Uterus (tissue), 4 donors: ENCODE data around the gene WHRN. TPM values are rescaled to one million over a fixed set of nuclear protein-coding genes. Genes with fewer than 3 reads are reported as not detected.

ENCODE experiments used
- DNase-seq, 2 donors: peaks; one replicate each; pipeline ENCODE4 v3.0.0-alpha.2; 2019 to 2020
- H3K27ac ChIP-seq, 2 donors: fragments of 200-600 bp; sonication (generic); 1 replicate in 1 of 2; 2 replicates in 1 of 2; pipeline ENCODE4 v1.5.1; 2016 to 2018
- H3K27me3 ChIP-seq, 2 donors: fragments of 200-600 bp; sonication (generic); one replicate each; pipeline ENCODE4 v1.5.1; 2018 to 2019; ENCODE audit warnings: control low read depth in 1 of 2
- H3K36me3 ChIP-seq, 2 donors: fragments of 200-600 bp; sonication (generic); one replicate each; pipeline ENCODE4 v1.5.1; 2019; ENCODE audit warnings: control low read depth in 1 of 2
- H3K4me1 ChIP-seq, 2 donors: fragments of 200-600 bp; sonication (generic); one replicate each; pipeline ENCODE4 v1.5.1; 2018 to 2019; ENCODE audit warnings: control low read depth in 1 of 2
- H3K4me3 ChIP-seq, 2 donors: fragments of 200-600 bp; sonication (generic); 1 replicate in 1 of 2; 2 replicates in 1 of 2; pipeline ENCODE4 v1.5.1; 2018 to 2019; ENCODE audit warnings: mild to moderate bottlenecking in 1 of 2
- H3K9me3 ChIP-seq, 2 donors: fragments of 200-600 bp; sonication (generic); one replicate each; pipeline ENCODE4 v1.5.1; 2019; ENCODE audit warnings: control low read depth in 1 of 2
- CTCF ChIP-seq, 4 experiments: fragments of 200-600 bp in 2 of 4; fragments of 450-650 bp in 2 of 4; sonication (generic) in 2 of 4; IDR thresholded peaks; one replicate each; pipeline ENCODE4 v1.5.1; 2016 to 2019; ENCODE audit warnings: antibody characterized with exemption in 4 of 4, mild to moderate bottlenecking in 2 of 4, moderate library complexity in 1 of 4
- POLR2A ChIP-seq, 2 donors: fragments of 450-650 bp; IDR thresholded peaks; one replicate each; pipeline ENCODE4 v1.6.1; 2016; ENCODE audit warnings: antibody characterized with exemption in 2 of 2, mild to moderate bottlenecking in 1 of 2, moderate library complexity in 1 of 2
- intact Hi-C: fragments of 100-400 bp; cut with DNase I; formaldehyde crosslinking; loops from one replicate; pipeline ENCODE4 v1.15.1; 2023; ENCODE audit warnings: low total_unique reads
- total RNA-seq, 4 donors: library from RNA; depleted of rRNA in 3 of 4; stranded (reverse); fragments of >200 nt in 3 of 4; gene quantifications; one replicate each; pipeline versions ENCODE4 v1.1.0 to v1.2.4, GENCODE V29; 2014 to 2023
- donor health status: DM: yes; HTN: yes; CAD: no.

The WHRN gene
- total RNA-seq, 4 donors from 2014 or later = 4.0 to 32.3 (median 20.2) TPM

- no peaks in the 10 kb centered on the region for H3K27me3 ChIP-seq
- H3K4me1 ChIP-seq = no peaks in the 10 kb centered on the region
- TF ChIP-seq POLR2A (IDR thresholded peaks at IDR 0.05) (no peak), CTCF (IDR thresholded peaks at IDR 0.05) (no peak)
- H3K4me3 ChIP-seq = no peak overlapping the region
- H3K36me3 ChIP-seq = no peaks in the 10 kb centered on the region
- no peak for DNase-seq
- no peak overlapping the region for H3K27ac ChIP-seq
- intact Hi-C loops = loop anchor here (10.0 kb wide), 1 partner anchor 142 kb away; no protein-coding TSS in a partner anchor
- H3K9me3 ChIP-seq = no peaks in the 10 kb centered on the region
Measured at GRCh38 chr9:114486205-114486963, 18.9 kb downstream of the WHRN start.

- no peaks in the 10 kb centered on the region for H3K27me3 ChIP-seq
- no peaks in the 10 kb centered on the region for H3K4me1 ChIP-seq
- DNase-seq = no peak
- H3K27ac ChIP-seq = peak overlapping the region in 1 of 2 donors; percentile 29
- H3K36me3 ChIP-seq = no peaks in the 10 kb centered on the region
- intact Hi-C loops = loop anchor here (10.0 kb wide), 1 partner anchor 140 kb away; no protein-coding TSS in a partner anchor
- no peak for TF ChIP-seq CTCF (IDR thresholded peaks at IDR 0.05)
- no peak for TF ChIP-seq POLR2A (IDR thresholded peaks at IDR 0.05)
- H3K9me3 ChIP-seq = no peaks in the 10 kb centered on the region
- no peak overlapping the region for H3K4me3 ChIP-seq
Measured at GRCh38 chr9:114484854-114485443, 20.3 kb downstream of the WHRN start.

- TF ChIP-seq POLR2A (IDR thresholded peaks at IDR 0.05) (no peak), CTCF (IDR thresholded peaks at IDR 0.05) (no peak)
- intact Hi-C loops = loop anchor here (10.0 kb wide), 1 partner anchor 140 kb away; no protein-coding TSS in a partner anchor
- H3K36me3 ChIP-seq = no peaks in the 10 kb centered on the region
- no peaks in the 10 kb centered on the region for H3K9me3 ChIP-seq
- H3K27ac ChIP-seq = peak overlapping the region in 1 of 2 donors; percentile 29
- no peak overlapping the region for H3K4me3 ChIP-seq
- DNase-seq = no peak
- no peaks in the 10 kb centered on the region for H3K4me1 ChIP-seq
- no peaks in the 10 kb centered on the region for H3K27me3 ChIP-seq
Measured at GRCh38 chr9:114484215-114484853, 20.9 kb downstream of the WHRN start.

- no peak for DNase-seq
- Histone ChIP-seq H3K36me3 (no peaks in the 10 kb centered on the region), H3K9me3 (no peaks in the 10 kb centered on the region), H3K4me1 (no peaks in the 10 kb centered on the region), H3K27me3 (no peaks in the 10 kb centered on the region), H3K27ac (no peak overlapping the region), H3K4me3 (no peak overlapping the region)
- intact Hi-C loops = loop anchor here (10.0 kb wide), 1 partner anchor 139 kb away; no protein-coding TSS in a partner anchor
- no peak for TF ChIP-seq POLR2A (IDR thresholded peaks at IDR 0.05)
Measured at GRCh38 chr9:114483499-114483898, 21.8 kb downstream of the WHRN start.

- no peak for DNase-seq
- Histone ChIP-seq H3K27me3 (no peaks in the 10 kb centered on the region), H3K4me3 (no peak overlapping the region), H3K9me3 (no peaks in the 10 kb centered on the region), H3K4me1 (no peaks in the 10 kb centered on the region), H3K36me3 (no peaks in the 10 kb centered on the region), H3K27ac (no peak overlapping the region)
- TF ChIP-seq POLR2A (IDR thresholded peaks at IDR 0.05) (no peak), CTCF (IDR thresholded peaks at IDR 0.05) (no peak)
- intact Hi-C loops = loop anchor here (10.0 kb wide), 1 partner anchor 138 kb away; no protein-coding TSS in a partner anchor
Measured at GRCh38 chr9:114482593-114482992, 22.7 kb downstream of the WHRN start.
